KOPT-K1 (cell line): ENCODE data around the gene KDM8.

ENCODE experiments used
- H3K27ac ChIP-seq: fragments of 200-600 bp; sonication (generic); 2 replicates; pipeline ENCODE4 v1.5.1; 2016; ENCODE audit warnings: antibody characterized with exemption, mild to moderate bottlenecking, low read depth, low read length; ENCODE audit not compliant: poor library complexity, severe bottlenecking
- H3K36me3 ChIP-seq: fragments of 200-600 bp; sonication (generic); 2 replicates; pipeline ENCODE4 v1.5.1; 2017; ENCODE audit warnings: antibody characterized with exemption, mild to moderate bottlenecking, low read length, moderate library complexity; ENCODE audit not compliant: insufficient read depth
- H3K9me3 ChIP-seq: fragments of 200-600 bp; sonication (generic); 2 replicates; pipeline ENCODE4 v1.5.1; 2017; ENCODE audit warnings: antibody characterized with exemption, low read length, mild to moderate bottlenecking; ENCODE audit not compliant: insufficient read depth, poor library complexity, severe bottlenecking

The KDM8 gene

DNA sequence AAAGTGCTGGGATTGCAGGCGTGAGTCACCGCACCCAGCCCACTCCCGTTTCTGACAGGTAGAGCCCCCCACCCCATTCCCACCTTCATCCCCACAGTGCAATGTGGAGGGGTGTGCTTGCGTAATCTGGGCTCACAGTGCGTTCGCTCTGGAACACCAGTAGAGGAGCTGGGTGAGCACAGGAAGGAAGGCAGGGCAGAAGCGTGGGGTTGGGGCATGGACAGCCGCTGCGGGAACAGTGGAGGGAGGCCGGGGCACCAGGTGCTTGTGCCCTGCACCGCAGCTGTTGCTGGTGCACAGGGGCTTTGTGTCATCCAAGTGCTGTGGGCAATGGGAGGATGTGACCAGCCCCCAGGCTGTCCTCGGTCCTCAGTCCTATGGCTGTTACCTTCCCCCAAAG is 24.7 kb downstream of the KDM8 start:
- H3K27ac ChIP-seq, result no peak overlapping the region
- H3K36me3 ChIP-seq, result peaks cover 39% of the 10 kb centered on the region
- H3K9me3 ChIP-seq, result no peaks in the 10 kb centered on the region

DNA sequence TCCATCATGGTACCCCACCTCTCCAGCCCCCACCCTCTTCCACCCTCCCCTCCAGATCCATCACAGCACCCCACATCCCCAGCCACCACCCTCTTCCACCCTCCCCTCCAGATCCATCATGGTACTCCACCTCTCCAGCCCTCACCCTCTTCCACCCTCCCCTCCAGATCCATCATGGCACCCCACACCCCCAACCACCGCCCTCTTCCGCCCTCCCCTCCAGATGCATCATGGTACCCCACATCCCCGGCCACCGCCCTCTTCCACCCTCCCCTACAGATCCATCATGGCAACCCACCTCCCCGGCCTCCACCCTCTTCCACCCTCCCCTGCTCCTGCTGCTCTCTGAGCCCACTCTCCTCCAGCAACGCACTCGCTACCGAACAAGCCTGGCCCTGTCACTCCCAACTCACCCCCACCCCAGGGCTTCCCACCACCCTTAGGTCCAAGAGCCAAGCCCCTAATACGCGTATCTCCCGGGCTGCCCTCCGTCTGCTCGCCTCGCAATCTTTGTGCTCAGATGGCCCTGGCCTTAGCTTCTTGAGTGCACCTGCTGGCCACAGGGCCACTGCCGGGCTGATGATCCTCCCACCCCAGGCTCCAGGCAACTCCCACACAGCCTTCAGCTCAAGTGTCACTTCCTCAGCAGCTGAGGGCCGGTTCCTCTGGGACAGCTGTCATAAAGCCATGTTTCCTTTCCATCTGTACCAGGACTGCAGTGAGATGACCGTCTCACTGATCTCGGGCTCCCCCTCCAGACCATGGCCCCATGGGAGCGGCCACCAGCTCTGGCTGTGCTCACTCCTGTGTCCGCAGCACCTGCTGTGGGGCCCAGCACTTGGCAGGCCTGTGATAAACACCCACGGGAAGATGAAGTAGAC is 25.5 kb downstream of the KDM8 start:
- no peak overlapping the region for H3K27ac ChIP-seq
- H3K9me3 ChIP-seq, result no peaks in the 10 kb centered on the region
- peaks cover 37% of the 10 kb centered on the region for H3K36me3 ChIP-seq

DNA sequence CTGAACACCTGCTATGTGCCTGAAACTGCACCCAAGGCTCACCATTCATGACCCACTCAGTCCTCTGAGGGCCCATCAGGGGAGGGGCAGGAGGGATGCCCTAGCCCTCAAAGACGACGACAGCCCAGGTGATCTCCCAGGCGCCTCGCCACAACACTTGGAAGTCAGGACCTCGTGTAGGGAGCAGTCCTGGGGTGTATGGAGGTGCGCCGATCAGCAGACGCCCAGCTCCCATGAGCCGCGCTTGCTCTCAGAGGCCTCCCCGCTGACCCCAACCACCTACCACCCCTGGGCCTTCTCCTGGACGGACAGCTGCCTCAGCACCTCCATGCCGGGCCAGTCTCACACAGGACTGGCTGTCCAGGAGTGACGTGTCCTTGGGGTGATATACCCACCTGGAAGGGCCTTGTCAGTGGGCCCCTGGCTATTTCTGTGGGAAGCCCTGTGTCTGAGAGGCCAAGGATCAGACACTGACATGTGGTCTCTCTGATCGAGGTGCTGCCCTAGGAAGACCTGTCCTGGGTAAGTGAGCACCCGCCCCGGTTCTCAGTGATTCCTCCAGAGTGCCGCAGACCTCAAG is 26.7 kb downstream of the KDM8 start:
- peak overlapping the region; percentile 98 for H3K27ac ChIP-seq

DNA sequence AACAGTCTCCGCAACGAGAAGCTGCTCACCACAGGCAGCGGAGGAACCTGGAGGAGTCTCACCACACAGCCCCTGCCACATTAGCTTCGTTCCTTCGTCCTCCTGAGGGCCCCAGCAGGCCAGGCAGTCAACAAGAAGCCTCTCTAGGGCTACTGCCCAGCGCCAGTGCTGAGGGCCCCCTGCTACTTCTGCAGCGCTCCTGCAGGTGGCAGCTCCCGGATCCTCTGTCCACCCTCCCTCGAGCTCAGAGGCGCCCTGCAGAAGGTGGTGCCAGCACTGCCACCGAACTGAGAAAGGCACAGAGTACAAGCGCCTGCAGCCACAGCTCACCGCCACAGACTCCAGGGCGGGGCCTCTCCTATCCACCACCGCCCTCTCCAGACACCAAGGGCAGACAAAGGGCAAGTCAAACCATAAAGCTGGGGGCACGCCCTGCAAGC is 27.3 kb downstream of the KDM8 start:
- Histone ChIP-seq H3K27ac (peak overlapping the region; percentile 98), H3K9me3 (no peaks in the 10 kb centered on the region), H3K36me3 (peaks cover 21% of the 10 kb centered on the region)

More for the DNA sequence above, 26.7 kb downstream of the KDM8 start:
- H3K36me3 ChIP-seq, result peaks cover 27% of the 10 kb centered on the region
- no peaks in the 10 kb centered on the region for H3K9me3 ChIP-seq

DNA sequence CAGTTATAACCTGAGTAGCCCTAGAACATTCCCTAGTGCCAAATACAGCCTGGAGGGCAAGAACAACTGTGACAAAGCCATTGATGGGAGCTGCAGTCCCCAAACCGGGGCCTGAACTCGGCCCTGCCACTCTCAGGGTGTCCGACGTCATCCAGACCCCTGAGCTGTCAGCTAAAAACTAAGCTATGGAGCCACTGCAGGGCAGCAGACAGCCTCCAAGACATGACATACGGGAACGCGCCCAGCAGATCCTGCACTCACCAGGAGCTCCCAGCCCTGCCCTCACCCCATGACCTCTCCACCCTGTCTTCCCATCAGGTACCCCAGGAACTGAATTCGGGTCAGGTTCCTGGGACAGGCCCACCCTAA is 28.4 kb downstream of the KDM8 start:
- peak overlapping the region; percentile 98 for H3K27ac ChIP-seq
- H3K9me3 ChIP-seq, result no peaks in the 10 kb centered on the region
- H3K36me3 ChIP-seq, result peaks cover 12% of the 10 kb centered on the region; the same call in 1 of the 2 replicates

DNA sequence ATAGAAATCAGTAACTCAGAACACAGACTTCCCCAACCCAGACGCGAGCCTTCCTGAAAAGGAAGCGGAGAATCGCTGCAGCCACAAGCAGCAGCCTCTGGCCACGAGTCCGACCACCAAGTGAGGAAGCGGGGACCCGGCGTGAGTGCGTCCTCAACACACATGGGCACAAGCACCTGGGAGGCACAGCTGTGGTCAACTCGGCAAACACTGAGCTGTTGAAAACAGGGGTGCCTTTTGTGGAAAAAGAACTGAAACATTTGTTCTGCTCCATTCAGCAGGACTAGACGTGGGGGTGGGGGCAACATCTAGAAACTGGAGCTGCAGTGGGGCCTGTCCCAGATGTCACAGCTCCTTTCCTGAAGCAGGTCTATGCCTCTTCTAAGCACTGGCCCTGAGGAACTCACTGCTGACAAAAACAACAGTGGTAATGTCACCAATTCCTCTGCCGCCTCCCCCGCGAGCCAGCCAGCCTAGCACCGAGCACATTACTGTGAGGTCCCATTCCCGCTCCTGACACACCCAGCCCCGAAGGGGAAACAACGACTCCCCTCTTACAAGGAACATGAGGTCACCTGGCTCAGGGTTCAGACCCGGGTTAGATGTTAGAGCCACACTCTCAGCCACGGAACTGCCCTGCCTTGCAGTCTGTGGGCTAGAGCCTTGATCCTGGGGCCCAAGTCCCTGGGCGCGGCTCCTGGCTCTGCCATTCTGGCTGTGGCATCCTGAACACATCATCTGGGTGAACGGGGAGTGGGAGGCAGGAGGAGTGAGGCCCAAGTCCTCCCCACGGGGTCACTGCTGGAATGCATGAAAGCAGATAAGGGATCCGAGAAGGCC is 29.0 kb downstream of the KDM8 start:
- peaks cover 12% of the 10 kb centered on the region; the same call in 1 of the 2 replicates for H3K36me3 ChIP-seq
- no peaks in the 10 kb centered on the region for H3K9me3 ChIP-seq
- peak overlapping the region; percentile 98 for H3K27ac ChIP-seq

DNA sequence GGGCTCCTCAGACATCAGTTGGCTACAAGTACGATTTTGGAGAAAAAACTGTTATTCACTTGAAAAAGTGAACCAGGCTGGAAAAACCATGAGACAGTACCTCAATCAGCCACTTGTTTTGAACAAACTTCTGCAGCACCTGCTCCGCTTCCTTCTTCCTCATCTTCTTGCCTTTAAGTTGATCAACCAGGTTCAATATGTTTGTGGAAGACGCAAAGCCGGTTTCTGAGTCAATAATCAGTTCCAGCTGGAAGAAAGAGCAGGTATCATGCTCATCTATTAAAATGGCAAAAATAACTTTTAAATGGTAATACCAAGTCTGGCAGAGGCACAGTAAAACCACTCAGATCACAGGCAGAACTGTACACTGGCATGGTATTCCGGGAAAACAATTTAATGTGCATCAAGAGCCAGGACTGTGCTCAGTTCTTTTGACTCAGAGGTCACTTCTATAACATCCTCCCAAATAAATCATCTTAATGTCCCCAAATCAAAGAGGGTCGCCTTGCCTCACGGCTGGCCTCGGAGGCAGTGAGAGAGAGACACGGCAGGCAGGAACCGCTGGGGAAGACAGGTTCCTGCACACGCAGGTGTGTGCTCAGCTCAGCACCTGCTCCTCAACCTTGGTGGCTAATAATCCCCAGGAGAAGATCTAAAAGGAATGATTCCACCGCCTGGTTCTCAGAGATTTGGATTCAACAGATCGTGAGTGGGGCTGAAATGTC is 29.7 kb downstream of the KDM8 start:
- peak overlapping the region; percentile 98 for H3K27ac ChIP-seq
- H3K36me3 ChIP-seq, result peaks cover 12% of the 10 kb centered on the region; the same call in 1 of the 2 replicates
- no peaks in the 10 kb centered on the region for H3K9me3 ChIP-seq

DNA sequence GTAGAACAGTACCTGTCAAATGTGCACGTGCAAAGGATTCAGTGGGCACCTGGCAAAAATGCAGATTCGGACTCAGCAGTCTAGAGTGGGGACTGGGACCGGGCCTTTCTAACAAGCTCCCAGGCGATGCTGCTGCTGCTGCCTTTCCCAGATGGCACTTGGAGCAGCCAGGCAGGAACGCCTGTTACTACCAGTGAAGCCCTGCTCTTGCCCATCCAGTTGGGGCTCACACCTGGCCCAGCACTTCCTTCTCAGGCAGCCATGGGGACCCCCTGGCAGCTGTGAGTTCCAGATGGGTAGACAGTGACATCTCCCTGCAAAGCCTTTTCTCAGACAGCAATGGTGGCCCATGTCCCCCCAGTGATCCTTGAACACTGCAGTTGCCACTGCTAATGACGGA is 30.4 kb downstream of the KDM8 start:
- H3K36me3 ChIP-seq, result peaks cover 12% of the 10 kb centered on the region; the same call in 1 of the 2 replicates
- peak overlapping the region; percentile 98 for H3K27ac ChIP-seq
- H3K9me3 ChIP-seq, result no peaks in the 10 kb centered on the region

DNA sequence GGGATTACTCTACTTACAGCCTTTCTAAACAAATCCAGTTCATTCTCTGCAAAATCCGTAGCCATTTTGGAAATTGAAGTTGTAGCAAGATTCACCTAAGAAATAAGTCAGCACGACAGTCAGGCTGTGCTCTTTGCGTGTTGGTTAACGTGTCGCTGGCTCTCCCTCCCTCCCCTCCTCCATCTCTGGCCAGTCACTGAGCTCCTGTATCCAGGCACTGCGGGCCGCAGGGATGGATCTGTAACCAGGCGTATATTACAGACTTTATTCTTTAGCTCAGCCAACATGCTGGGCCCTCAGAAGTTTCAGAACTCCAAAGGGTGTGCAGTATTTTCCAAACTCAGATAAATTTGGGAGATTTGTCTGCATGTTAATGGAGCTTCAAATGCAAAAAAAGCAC is 30.8 kb downstream of the KDM8 start:
- Histone ChIP-seq H3K27ac (peak overlapping the region; percentile 98), H3K9me3 (no peaks in the 10 kb centered on the region), H3K36me3 (peaks cover 12% of the 10 kb centered on the region; the same call in 1 of the 2 replicates)

DNA sequence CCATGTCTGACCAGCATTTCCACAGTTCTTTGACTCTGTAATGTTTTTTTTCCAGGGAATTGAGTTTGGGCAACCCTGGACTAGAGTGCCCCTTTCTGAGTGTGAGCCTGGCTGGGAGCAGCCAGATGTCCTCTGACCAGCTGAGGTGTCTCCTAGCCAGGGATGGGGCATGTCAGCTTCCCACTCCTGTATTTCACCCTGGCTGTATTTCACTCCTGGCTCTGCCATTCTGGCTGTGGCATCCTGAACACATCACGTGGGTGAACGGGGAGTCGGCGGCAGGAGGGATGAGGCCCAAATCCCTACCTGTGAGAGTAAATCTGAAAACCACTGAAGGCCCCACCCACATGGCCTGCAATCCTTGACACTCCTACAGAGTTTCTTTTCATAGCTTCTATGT is 31.3 kb downstream of the KDM8 start:
- Histone ChIP-seq H3K27ac (peak overlapping the region; percentile 98), H3K9me3 (no peaks in the 10 kb centered on the region), H3K36me3 (peaks cover 12% of the 10 kb centered on the region; the same call in 1 of the 2 replicates)

DNA sequence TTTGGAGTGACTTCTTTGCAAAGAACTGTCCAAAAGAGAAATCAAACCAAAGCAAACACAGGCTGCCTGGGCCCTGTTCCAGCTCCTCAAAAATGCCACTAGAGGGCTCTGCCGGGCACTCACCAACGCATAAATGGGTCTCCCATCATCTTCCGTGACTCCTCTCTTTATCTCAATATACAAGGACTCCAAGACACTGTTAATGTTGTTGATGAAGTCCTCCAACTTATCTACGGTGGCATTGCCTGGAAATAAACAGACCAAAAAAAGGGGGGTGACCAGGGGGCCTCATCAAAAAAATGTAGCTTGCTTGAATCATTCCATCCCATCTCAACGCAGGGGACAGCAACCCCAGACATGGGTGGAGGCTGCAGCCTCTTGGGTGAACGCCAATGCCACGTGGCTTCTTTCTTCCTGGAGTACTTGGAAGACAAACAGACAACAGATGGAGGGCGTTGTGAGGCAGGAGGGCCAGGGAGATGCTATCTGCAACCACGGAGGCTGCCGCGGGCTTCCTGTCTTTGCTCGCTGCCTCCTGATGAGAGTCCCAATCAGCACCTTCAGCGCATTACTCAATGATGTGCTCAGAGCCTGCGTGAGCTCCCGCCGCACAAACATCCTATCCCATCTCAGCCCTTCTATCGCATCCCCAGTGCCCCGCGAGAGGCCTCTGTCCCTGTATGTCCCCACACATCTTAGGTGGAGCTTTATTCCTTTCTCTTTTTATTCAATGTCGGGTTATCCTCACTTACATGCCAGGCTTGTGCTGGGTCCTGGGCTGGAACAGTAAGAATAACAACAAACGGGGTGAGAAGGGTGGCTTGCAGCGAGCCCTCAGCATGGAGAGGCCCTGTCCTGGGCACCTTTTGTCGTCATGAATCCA is 32.0 kb downstream of the KDM8 start:
- no peaks in the 10 kb centered on the region for H3K9me3 ChIP-seq
- H3K27ac ChIP-seq, result peak overlapping the region; percentile 98
- H3K36me3 ChIP-seq, result peaks cover 12% of the 10 kb centered on the region; the same call in 1 of the 2 replicates

DNA sequence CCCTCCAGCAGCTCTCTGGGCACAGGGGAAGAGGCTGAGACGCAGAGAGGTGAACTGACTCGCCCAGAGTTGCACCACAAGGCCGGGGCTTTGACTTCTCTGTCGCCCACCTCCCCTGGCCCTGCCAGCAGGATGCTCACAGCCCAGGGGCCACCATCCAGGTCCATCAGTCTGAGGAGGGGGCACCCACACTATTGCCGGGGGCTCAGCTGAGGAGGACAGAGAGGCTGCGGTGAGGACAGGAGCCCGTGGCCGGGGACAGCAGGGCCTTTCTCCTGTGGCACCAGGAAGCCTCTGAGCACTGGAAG is 32.6 kb downstream of the KDM8 start:
- Histone ChIP-seq H3K27ac (peak overlapping the region; percentile 98), H3K9me3 (no peaks in the 10 kb centered on the region), H3K36me3 (peaks cover 12% of the 10 kb centered on the region; the same call in 1 of the 2 replicates)

DNA sequence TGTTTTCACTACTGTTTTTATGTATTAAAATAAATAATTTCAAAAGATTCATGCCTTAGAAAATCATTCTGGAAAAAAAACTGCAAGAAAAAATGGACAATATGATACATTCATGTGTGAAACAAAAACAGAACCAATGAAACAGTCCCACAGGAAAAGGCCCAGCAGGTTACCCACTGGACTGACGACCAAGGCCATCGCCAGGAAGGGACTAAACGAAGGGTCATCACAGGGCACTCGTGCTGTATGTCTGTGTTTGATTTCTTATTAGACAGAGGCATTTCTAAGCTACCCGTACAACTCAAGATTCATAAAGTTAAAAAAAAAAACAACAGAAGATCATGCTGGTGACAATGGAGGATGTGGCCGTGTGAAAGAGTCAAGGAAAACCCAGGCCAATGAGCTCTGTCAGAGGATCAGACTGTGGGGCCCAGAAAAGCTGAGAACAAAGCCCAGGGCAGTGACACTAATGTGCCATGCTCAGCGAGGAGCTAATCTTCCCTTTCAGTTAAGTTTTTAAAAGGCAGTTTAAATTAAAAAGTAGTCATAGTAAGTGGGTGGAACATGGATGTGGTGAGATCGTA is 33.4 kb downstream of the KDM8 start:
- H3K27ac ChIP-seq, result peak overlapping the region; percentile 98
- H3K9me3 ChIP-seq, result no peaks in the 10 kb centered on the region
- H3K36me3 ChIP-seq, result peaks cover 12% of the 10 kb centered on the region; the same call in 1 of the 2 replicates
